ENCODE results near the gene SELENOW. TPM values are rescaled to one million over a fixed set of nuclear protein-coding genes. Genes with fewer than 3 reads are reported as not detected.
"Not testable (repeated sequence)": the region's sequence is repeated elsewhere in the genome, so short reads cannot be mapped to it uniquely, and the experiment has no call there.

Gene SELENOW
- total RNA-seq, 4 donors from 2014 or later, result 185 to 477 (median 324) TPM

GRCh38 chr19:47786566-47786965, 8.1 kb downstream of the SELENOW start:
- intact Hi-C loops (cut with DNase I), result loop anchor here (5.0 kb wide), 1 partner anchor 74 kb away; the partner anchor contains the start of gene EHD2
- Histone ChIP-seq H3K27ac (no peak overlapping the region), H3K4me1 (peaks cover 0 to 44% (median 15%) of the 10 kb centered on the region in 3 donors), H3K27me3 (no peaks in the 10 kb centered on the region), H3K36me3 (peaks cover 12 to 55% (median 30%) of the 10 kb centered on the region in 3 donors), H3K4me3 (no peak overlapping the region), H3K9me3 (no peaks in the 10 kb centered on the region)
- TF ChIP-seq POLR2A (IDR thresholded peaks at IDR 0.05), result no peak
- TF ChIP-seq CTCF (IDR thresholded peaks at IDR 0.05), result no peak
- DNase-seq, result no peak
- 83 to 90% methylated on average over 2 to 5 of the region's 7 CpGs for WGBS, 2 donors

- intact Hi-C loops (cut with DNase I), result loop anchor here (5.0 kb wide), 1 partner anchor 75 kb away; the partner anchor contains the start of gene EHD2
- 78 to 89% methylated on average over 10 of the region's 10 CpGs for WGBS, 2 donors
- H3K4me3 ChIP-seq, DNase-seq, H3K9me3 ChIP-seq, H3K27ac ChIP-seq, H3K27me3 ChIP-seq: not testable (repeated sequence)
- Histone ChIP-seq H3K4me1 (peaks cover 0 to 36% (median 9%) of the 10 kb centered on the region in 3 donors), H3K36me3 (peaks cover 12 to 47% (median 30%) of the 10 kb centered on the region in 3 donors)
Measured at GRCh38 chr19:47787307-47787706, 8.8 kb downstream of the SELENOW start.

- H3K36me3 ChIP-seq, result peaks cover 4 to 22% (median 10%) of the 10 kb centered on the region in 3 donors
- H3K27me3 ChIP-seq, DNase-seq, H3K9me3 ChIP-seq, H3K27ac ChIP-seq, H3K4me3 ChIP-seq: not testable (repeated sequence)
- peaks cover 0 to 31% (median 6%) of the 10 kb centered on the region in 3 donors for H3K4me1 ChIP-seq
- 76 to 79% methylated on average over 13 of the region's 13 CpGs for WGBS, 2 donors
- intact Hi-C loops (cut with DNase I), result loop anchor here (5.0 to 10.0 kb wide), 2 partner anchors 78 to 355 kb away; partner anchors contain the start of gene EHD2
Measured at GRCh38 chr19:47789811-47790210, 11.3 kb downstream of the SELENOW start.

- H3K27ac ChIP-seq, result no peak overlapping the region
- peaks cover 0 to 31% (median 6%) of the 10 kb centered on the region in 3 donors for H3K4me1 ChIP-seq
- TF ChIP-seq CTCF (IDR thresholded peaks at IDR 0.05) (peak; percentile 62 to 88 (median 72)), POLR2A (IDR thresholded peaks at IDR 0.05) (no peak)
- no peak for DNase-seq
- no peaks in the 10 kb centered on the region for H3K27me3 ChIP-seq
- 0 to 33% methylated on average over 1 to 2 of the region's 10 CpGs for WGBS, 2 donors
- no peak overlapping the region for H3K4me3 ChIP-seq
- H3K36me3 ChIP-seq, result peaks cover 4 to 16% (median 5%) of the 10 kb centered on the region in 3 donors
- H3K9me3 ChIP-seq, result no peaks in the 10 kb centered on the region
- intact Hi-C loops (cut with DNase I), result loop anchor here (10.0 kb wide), 1 partner anchor 356 kb away; no protein-coding TSS in a partner anchor
Measured at GRCh38 chr19:47790398-47790814, 11.9 kb downstream of the SELENOW start.

GRCh38 chr19:47792616-47793015, 14.1 kb downstream of the SELENOW start:
- intact Hi-C loops (cut with DNase I), result loop anchor here (10.0 kb wide), 1 partner anchor 358 kb away; no protein-coding TSS in a partner anchor
- TF ChIP-seq POLR2A (IDR thresholded peaks at IDR 0.05) (no peak), CTCF (IDR thresholded peaks at IDR 0.05) (no peak)

GRCh38 chr19:47794526-47794925, 16.0 kb downstream of the SELENOW start:
- no peak for DNase-seq
- Histone ChIP-seq H3K36me3 (no peaks in the 10 kb centered on the region), H3K9me3 (no peaks in the 10 kb centered on the region), H3K27me3 (peaks cover 0 to 7% (median 0%) of the 10 kb centered on the region in 4 donors), H3K4me3 (no peak overlapping the region), H3K27ac (no peak overlapping the region), H3K4me1 (peaks cover 0 to 12% (median 6%) of the 10 kb centered on the region in 3 donors)
- intact Hi-C loops (cut with DNase I), result loop anchor here (10.0 kb wide), 1 partner anchor 360 kb away; no protein-coding TSS in a partner anchor
- WGBS, 2 donors, result 83 to 85% methylated on average over 16 to 18 of the region's 18 CpGs
- TF ChIP-seq POLR2A (IDR thresholded peaks at IDR 0.05), result no peak
- TF ChIP-seq CTCF (IDR thresholded peaks at IDR 0.05), result no peak

More at GRCh38 chr19:47792616-47793015, 14.1 kb downstream of the SELENOW start:
- Histone ChIP-seq H3K27me3 (no peaks in the 10 kb centered on the region), H3K27ac (no peak overlapping the region), H3K4me3 (no peak overlapping the region), H3K4me1 (peaks cover 0 to 22% (median 6%) of the 10 kb centered on the region in 3 donors), H3K36me3 (no peaks in the 10 kb centered on the region), H3K9me3 (no peaks in the 10 kb centered on the region)
- 85 to 100% methylated on average over 1 of the region's 1 CpG for WGBS, 2 donors
- no peak for DNase-seq

Measured in esophagus squamous epithelium (tissue), 5 donors.